ENCODE data around the gene TRIO. TPM values are rescaled to one million over a fixed set of nuclear protein-coding genes. Genes with fewer than 3 reads are reported as not detected.

TRIO gene
- total RNA-seq, 4 donors from 2014 or later = 290 to 370 (median 346) TPM

DNA sequence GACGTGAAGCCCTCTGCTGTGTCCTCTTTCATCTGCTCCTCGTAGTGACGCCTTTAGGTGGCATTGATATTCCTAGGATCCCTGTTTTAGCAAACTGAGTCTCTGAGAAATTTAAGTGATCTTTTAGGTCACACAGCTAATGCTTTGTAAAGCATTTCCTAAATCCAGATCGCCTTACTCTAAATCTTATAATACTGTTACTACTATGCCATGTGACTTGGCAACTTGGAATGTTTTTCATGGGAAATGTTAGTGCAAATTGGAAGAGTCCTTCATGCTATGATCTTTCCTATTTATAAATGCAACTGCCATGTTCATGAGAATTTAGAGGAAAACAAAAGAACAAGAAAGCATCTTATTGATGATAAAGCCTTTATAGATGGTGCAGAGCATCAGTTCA, 212.2 kb downstream of the TRIO start:
- WGBS, 2 donors = 86 to 88% methylated on average over 4 of the region's 4 CpGs
- no peaks in the 10 kb centered on the region for H3K27me3 ChIP-seq
- no peaks in the 10 kb centered on the region for H3K9me3 ChIP-seq
- H3K36me3 ChIP-seq = peaks cover 0 to 28% (median 0%) of the 10 kb centered on the region in 3 donors
- H3K4me3 ChIP-seq = no peak overlapping the region
- TF ChIP-seq, protein P1, sequence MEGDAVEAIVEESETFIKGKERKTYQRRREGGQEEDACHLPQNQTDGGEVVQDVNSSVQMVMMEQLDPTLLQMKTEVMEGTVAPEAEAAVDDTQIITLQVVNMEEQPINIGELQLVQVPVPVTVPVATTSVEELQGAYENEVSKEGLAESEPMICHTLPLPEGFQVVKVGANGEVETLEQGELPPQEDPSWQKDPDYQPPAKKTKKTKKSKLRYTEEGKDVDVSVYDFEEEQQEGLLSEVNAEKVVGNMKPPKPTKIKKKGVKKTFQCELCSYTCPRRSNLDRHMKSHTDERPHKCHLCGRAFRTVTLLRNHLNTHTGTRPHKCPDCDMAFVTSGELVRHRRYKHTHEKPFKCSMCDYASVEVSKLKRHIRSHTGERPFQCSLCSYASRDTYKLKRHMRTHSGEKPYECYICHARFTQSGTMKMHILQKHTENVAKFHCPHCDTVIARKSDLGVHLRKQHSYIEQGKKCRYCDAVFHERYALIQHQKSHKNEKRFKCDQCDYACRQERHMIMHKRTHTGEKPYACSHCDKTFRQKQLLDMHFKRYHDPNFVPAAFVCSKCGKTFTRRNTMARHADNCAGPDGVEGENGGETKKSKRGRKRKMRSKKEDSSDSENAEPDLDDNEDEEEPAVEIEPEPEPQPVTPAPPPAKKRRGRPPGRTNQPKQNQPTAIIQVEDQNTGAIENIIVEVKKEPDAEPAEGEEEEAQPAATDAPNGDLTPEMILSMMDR (IDR thresholded peaks at IDR 0.05) = no peak
- TF ChIP-seq EP300 (IDR thresholded peaks at IDR 0.05) (no peak), POLR2A (IDR thresholded peaks at IDR 0.05) (no peak)
- peaks cover 0 to 30% (median 0%) of the 10 kb centered on the region in 4 donors for H3K4me1 ChIP-seq
- no peak for DNase-seq (ENCODE audit: low spot score in 2 of 2)
- H3K27ac ChIP-seq = no peak overlapping the region

DNA sequence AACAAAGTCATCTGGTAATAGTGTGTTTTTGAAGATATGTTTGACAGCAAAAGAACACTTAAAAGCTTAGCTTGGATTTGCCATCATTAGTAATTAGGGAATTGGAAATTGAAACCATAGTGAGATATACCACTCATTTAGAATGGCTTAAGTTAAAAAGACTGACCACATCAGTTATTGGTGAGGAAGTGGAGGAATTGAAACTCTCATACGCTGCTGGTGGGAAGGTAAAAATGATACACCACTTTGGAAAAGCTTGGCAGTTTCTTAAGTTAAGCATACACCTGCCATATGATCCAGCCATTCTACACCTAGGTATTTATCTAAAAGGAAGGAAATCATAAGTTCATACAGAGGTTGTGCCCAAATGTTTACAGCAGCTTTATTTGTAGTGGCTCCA, 213.2 kb downstream of the TRIO start:
- Histone ChIP-seq H3K9me3 (no peaks in the 10 kb centered on the region), H3K27me3 (no peaks in the 10 kb centered on the region), H3K27ac (no peak overlapping the region), H3K36me3 (peaks cover 0 to 36% (median 2%) of the 10 kb centered on the region in 3 donors), H3K4me1 (peaks cover 0 to 30% (median 0%) of the 10 kb centered on the region in 4 donors), H3K4me3 (no peak overlapping the region)
- 79 to 89% methylated on average over 1 of the region's 1 CpG for WGBS, 2 donors
- DNase-seq (ENCODE audit: low spot score in 2 of 2) = no peak
- TF ChIP-seq EP300 (IDR thresholded peaks at IDR 0.05) (no peak), POLR2A (IDR thresholded peaks at IDR 0.05) (no peak)
- TF ChIP-seq, protein P1 (IDR thresholded peaks at IDR 0.05) = no peak

DNA sequence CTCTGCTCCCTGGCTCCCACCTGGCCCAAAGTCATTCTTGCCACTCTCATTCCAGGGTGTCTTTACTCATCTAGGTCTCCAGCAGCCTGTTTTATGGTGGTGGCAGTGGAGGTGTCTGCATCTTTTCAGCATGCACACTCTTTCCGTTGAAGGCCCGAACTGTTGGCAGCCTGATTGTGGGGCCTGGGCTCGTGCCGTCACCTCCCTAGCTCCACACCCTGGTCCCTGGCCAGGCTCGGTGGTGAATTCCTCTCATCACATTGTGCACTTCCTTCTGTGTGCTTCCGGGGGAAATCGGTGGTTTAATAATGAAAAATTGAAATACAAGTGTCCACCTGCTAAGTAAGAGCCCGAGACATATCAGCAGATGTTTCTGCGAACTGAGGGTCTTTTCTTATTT, 214.3 kb downstream of the TRIO start:
- H3K36me3 ChIP-seq = peaks cover 0 to 46% (median 4%) of the 10 kb centered on the region in 3 donors
- TF ChIP-seq EP300 (IDR thresholded peaks at IDR 0.05) (no peak), POLR2A (IDR thresholded peaks at IDR 0.05) (no peak)
- TF ChIP-seq, protein P1 (IDR thresholded peaks at IDR 0.05) = no peak
- no peak for DNase-seq (ENCODE audit: low spot score in 2 of 2)
- no peaks in the 10 kb centered on the region for H3K27me3 ChIP-seq
- 54 to 55% methylated on average over 9 of the region's 9 CpGs for WGBS, 2 donors
- no peaks in the 10 kb centered on the region for H3K9me3 ChIP-seq
- no peak overlapping the region for H3K27ac ChIP-seq
- H3K4me1 ChIP-seq = peaks cover 0 to 20% (median 0%) of the 10 kb centered on the region in 4 donors
- H3K4me3 ChIP-seq = no peak overlapping the region

DNA sequence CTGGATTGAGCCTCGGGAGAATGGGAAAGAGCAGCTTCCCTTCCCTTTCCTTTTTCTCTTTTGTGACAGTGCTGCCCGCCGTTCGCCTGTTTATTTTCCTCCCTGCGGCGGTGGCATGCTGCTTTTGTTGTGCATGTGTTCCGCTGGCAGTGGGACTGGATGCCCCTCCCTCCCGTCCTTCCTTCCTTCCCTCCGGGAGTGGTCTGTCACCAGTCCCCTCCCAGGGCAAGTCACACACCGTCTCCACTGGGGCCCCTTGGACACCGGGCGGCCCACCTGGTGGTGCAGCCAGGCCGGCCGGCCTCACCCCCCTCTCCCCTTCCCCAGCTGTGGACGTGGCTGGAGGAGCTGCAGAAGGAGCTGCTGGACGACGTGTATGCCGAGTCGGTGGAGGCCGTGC, 214.7 kb downstream of the TRIO start:
- WGBS, 2 donors = 62 to 67% methylated on average over 16 to 20 of the region's 20 CpGs
- no peak overlapping the region for H3K27ac ChIP-seq
- H3K4me3 ChIP-seq = no peak overlapping the region
- no peak for TF ChIP-seq EP300 (IDR thresholded peaks at IDR 0.05)
- TF ChIP-seq, protein P1 (IDR thresholded peaks at IDR 0.05) = no peak
- no peak for TF ChIP-seq POLR2A (IDR thresholded peaks at IDR 0.05)
- peaks cover 0 to 19% (median 0%) of the 10 kb centered on the region in 4 donors for H3K4me1 ChIP-seq
- no peaks in the 10 kb centered on the region for H3K27me3 ChIP-seq
- H3K36me3 ChIP-seq = peaks cover 0 to 48% (median 4%) of the 10 kb centered on the region in 3 donors
- no peak for DNase-seq (ENCODE audit: low spot score in 2 of 2)
- H3K9me3 ChIP-seq = no peaks in the 10 kb centered on the region

DNA sequence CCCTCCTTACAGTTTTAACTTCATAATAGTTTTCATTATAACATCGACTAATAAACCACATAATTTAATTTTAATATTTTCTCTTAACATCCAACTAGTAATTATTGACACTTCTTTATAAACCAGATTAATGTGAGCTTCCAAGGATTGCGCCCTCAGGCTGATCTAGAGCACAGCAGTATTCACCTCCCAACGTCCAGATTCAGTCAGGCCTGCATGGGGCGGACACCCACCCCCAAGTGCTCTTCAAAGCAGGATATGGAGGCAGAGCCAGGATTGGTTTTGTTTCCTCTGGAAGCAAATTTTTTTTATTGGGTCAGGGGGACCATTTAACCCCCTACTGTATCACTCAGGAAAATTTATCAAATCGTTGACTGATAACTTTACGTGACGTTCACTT, 215.4 kb downstream of the TRIO start:
- Histone ChIP-seq H3K36me3 (peaks cover 0 to 55% (median 4%) of the 10 kb centered on the region in 3 donors), H3K4me1 (peaks cover 0 to 19% (median 0%) of the 10 kb centered on the region in 4 donors), H3K4me3 (no peak overlapping the region), H3K27ac (no peak overlapping the region), H3K9me3 (no peaks in the 10 kb centered on the region), H3K27me3 (no peaks in the 10 kb centered on the region)
- TF ChIP-seq, protein P1 (IDR thresholded peaks at IDR 0.05) = no peak
- no peak for TF ChIP-seq POLR2A (IDR thresholded peaks at IDR 0.05)
- no peak for TF ChIP-seq EP300 (IDR thresholded peaks at IDR 0.05)
- no peak for DNase-seq (ENCODE audit: low spot score in 2 of 2)
- 84 to 87% methylated on average over 7 of the region's 7 CpGs for WGBS, 2 donors
